K562 (cell line): Measurements from ENCODE around the gene MYO1E. TPM values are rescaled to one million over a fixed set of nuclear protein-coding genes. Genes with fewer than 3 reads are reported as not detected.

Experiments used
- CTCF ChIP-seq, 3 experiments: IDR thresholded peaks in 2 of 3; conservative IDR thresholded peaks in 1 of 3; 2 replicates each; pipeline ENCODE4 v1.5.1; 2011 to 2012; ENCODE audit warnings: low read length in 3 of 3, mild to moderate bottlenecking in 3 of 3, control low read depth in 2 of 3, improper control_type of control experiment in 1 of 3, inconsistent platforms in 1 of 3, low read depth in 1 of 3, mixed read lengths in 1 of 3, moderate library complexity in 1 of 3; ENCODE audit not compliant: insufficient read depth in 2 of 3
- GTF2A2 ChIP-seq: IDR thresholded peaks from 2 replicates; pipeline ENCODE4 v1.6.1; 2016; ENCODE audit warnings: mild to moderate bottlenecking, missing genetic modification characterization, missing compliant biosample characterization
- IRF1 ChIP-seq: sonication (generic); formaldehyde crosslinking; IDR thresholded peaks from 2 replicates; pipeline ENCODE4 v1.8.0; 2022; ENCODE audit warnings: missing genetic modification reagents, mild to moderate bottlenecking, borderline replicate concordance
- KLF10 ChIP-seq: fragments of 250-450 bp; sonication (Bioruptor Pico); IDR thresholded peaks from 2 replicates; pipeline ENCODE4 v1.6.1; 2021; ENCODE audit warnings: matching md5 sums
- LARP7 ChIP-seq: fragments of 450-650 bp; IDR thresholded peaks from 2 replicates; pipeline ENCODE4 v1.6.1; 2016
- NRF1 ChIP-seq, 2 experiments: fragments of 450-650 bp; IDR thresholded peaks in 1 of 2; conservative IDR thresholded peaks in 1 of 2; 2 replicates each; pipeline ENCODE4 v1.6.1; 2014; ENCODE audit warnings: mild to moderate bottlenecking in 2 of 2
- PKNOX1 ChIP-seq: fragments of 450-650 bp; IDR thresholded peaks from 2 replicates; pipeline ENCODE4 v1.6.1; 2016
- SNIP1 ChIP-seq: fragments of 450-650 bp; IDR thresholded peaks from 2 replicates; pipeline ENCODE4 v1.7.1; 2017; ENCODE audit warnings: low read depth, mild to moderate bottlenecking
- TBP ChIP-seq: optimal IDR thresholded peaks from 2 replicates; pipeline ENCODE3; 2011; ENCODE audit warnings: low read depth, low read length, improper control_type of control experiment
- TCF7L2 ChIP-seq: fragments of 150-350 bp; IDR thresholded peaks from 2 replicates; pipeline ENCODE4 v1.6.1; 2016; ENCODE audit warnings: low read depth, mild to moderate bottlenecking, low read length, moderate library complexity
- ZNF696 ChIP-seq: fragments of 250-450 bp; sonication (Bioruptor Pico); conservative IDR thresholded peaks from 2 replicates; pipeline ENCODE4 v1.4.0; 2020; ENCODE audit warnings: mild to moderate bottlenecking, moderate library complexity
- ZNF77 ChIP-seq: fragments of 250-450 bp; sonication (Bioruptor Pico); IDR thresholded peaks from 2 replicates; pipeline ENCODE4 v1.5.0; 2020
- ZNF780A ChIP-seq: fragments of 250-450 bp; sonication (Bioruptor Pico); IDR thresholded peaks from 2 replicates; pipeline ENCODE4 v1.5.0; 2021; ENCODE audit warnings: mild to moderate bottlenecking
- polyA plus RNA-seq, 8 experiments: library from polyadenylated mRNA; depleted of rRNA in 4 of 8; stranded (reverse) in 5 of 8; unstranded in 3 of 8; fragments of >200 nt; fragmentation: Nextera tagmentation in 2 of 8; fragmentation: Illumina TruSeq in 1 of 8; extraction: Ambion mirVana in 2 of 8; extraction: Trizol in 1 of 8; gene quantifications; 2 replicates each; pipeline versions ENCODE4 v1.2.1 to v1.2.3, GENCODE V29; 2011 to 2014; ENCODE audit warnings: inconsistent platforms in 1 of 8, missing spikeins in 1 of 8
- total RNA-seq, 7 experiments: library from RNA; depleted of rRNA in 6 of 7; stranded (reverse); fragments of >200 nt in 6 of 7; fragmentation: Illumina TruSeq in 2 of 7; extraction: Trizol in 2 of 7; gene quantifications; 2 replicates each; pipeline versions ENCODE4 v1.2.1 to v1.2.3, GENCODE V29; 2011 to 2021; ENCODE audit warnings: low replicate concordance in 1 of 7

Gene MYO1E
- total and polyA plus RNA-seq, 9 of the 15 experiments (the other 6 are each of a cell fraction or from before 2014, with no cell fraction given): under 0.01 to 0.44 (median 0.01) TPM; not detected in 6

GRCh38 chr15:59174835-59175831, 197.5 kb downstream of the MYO1E start (continued):
- TF ChIP-seq NRF1 (conservative IDR thresholded peaks at IDR 0.05 in 1 of 2, IDR thresholded peaks at IDR 0.05 in 1 of 2) (peak in 1 of 2 experiments; percentile 29; a peak in 1 of 4 replicates), ZNF77 (no peak), ZNF696 (CRISPR knock-in tag) (no peak), ZNF780A (CRISPR knock-in tag) (no peak), IRF1 (CRISPR knock-in tag) (no peak), GTF2A2 (tag) (no peak), TCF7L2 (no peak), PKNOX1 (peak; percentile 62; the same call in 1 of the 2 replicates), CTCF (IDR thresholded peaks at IDR 0.05 in 2 of 3, conservative IDR thresholded peaks at IDR 0.05 in 1 of 3; ENCODE audit: insufficient read depth in 2 of 3, low read depth in 1 of 3, low read length in 3 of 3) (peak; percentile 63 to 73 (median 69); a peak in 5 of 6 replicates), TBP (no peak), SNIP1 (no peak), KLF10 (CRISPR knock-in tag) (no peak), LARP7 (no peak)
